GM23248 (cell line): ENCODE data around the gene COPG2.

Experiments
- EZH2 ChIP-seq: fragments of 200-600 bp; sonication (generic); IDR thresholded peaks from 2 replicates; pipeline ENCODE4 v1.6.1; 2018; ENCODE audit warnings: antibody characterized with exemption, mild to moderate bottlenecking; ENCODE audit not compliant: insufficient read depth, poor library complexity, severe bottlenecking
- EZH2phosphoT487 ChIP-seq: fragments of 200-600 bp; sonication (generic); IDR thresholded peaks from 2 replicates; pipeline ENCODE4 v1.6.1; 2018; ENCODE audit warnings: antibody characterized with exemption, moderate library complexity, mild to moderate bottlenecking, low read depth; ENCODE audit not compliant: insufficient read depth

DNA sequence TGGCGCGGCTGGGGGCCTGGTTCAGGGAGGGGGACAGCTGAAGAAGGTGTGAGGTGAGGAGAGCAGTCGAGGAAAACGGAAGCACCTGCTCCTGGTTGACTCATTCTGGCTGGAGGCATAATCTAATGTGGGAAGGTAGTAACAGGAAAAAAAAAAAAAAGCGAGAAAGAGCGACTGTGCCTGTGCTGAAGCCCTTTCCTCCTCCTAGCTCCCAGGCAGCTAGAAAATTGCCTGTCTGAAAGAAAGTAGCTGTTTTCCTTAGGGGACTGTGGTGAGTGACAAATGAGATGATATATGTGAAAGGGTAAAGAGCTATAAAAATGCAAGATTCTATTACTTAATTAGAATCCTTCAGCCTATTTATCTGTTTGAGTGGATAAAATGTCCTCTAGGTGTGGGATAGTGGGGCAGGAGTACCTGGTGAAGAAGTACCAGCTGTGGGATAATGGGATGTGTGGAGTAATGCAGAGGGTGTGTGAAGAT is 181.6 kb downstream of the COPG2 start:
- TF ChIP-seq EZH2 (no peak), EZH2phosphoT487 (no peak)
